GM18499 (cell line): ENCODE results near the gene LRBA.
"Not testable (repeated sequence)": the region's sequence is repeated elsewhere in the genome, so short reads cannot be mapped to it uniquely, and the experiment has no call there.

Experiments
- ATAC-seq: cut with Tn5 transposase; IDR thresholded peaks from one replicate; pipeline ENCODE4 v1.9.1; 2021; ENCODE audit warnings: moderate number of reproducible peaks; ENCODE audit not compliant: insufficient read depth, unreplicated experiment

Gene LRBA

GRCh38 chr4:150581056-150581605, 434.0 kb downstream of the LRBA start:
- ATAC-seq = no peak

GRCh38 chr4:150580306-150580705, 434.8 kb downstream of the LRBA start:
- no peak for ATAC-seq

GRCh38 chr4:150579551-150580234, 435.4 kb downstream of the LRBA start:
- no peak for ATAC-seq

- no peak for ATAC-seq
Observed at GRCh38 chr4:150578745-150579501, 436.2 kb downstream of the LRBA start.

- no peak for ATAC-seq
Observed at GRCh38 chr4:150577796-150578195, 437.3 kb downstream of the LRBA start.

- no peak for ATAC-seq
Observed at GRCh38 chr4:150574678-150575077, 440.4 kb downstream of the LRBA start.

GRCh38 chr4:150573534-150573933, 441.6 kb downstream of the LRBA start:
- no peak for ATAC-seq

- no peak for ATAC-seq
Observed at GRCh38 chr4:150572704-150573504, 442.2 kb downstream of the LRBA start.

GRCh38 chr4:150570862-150571261, 444.2 kb downstream of the LRBA start:
- no peak for ATAC-seq

GRCh38 chr4:150569998-150570535, 445.0 kb downstream of the LRBA start:
- no peak for ATAC-seq

GRCh38 chr4:150569384-150569987, 445.6 kb downstream of the LRBA start:
- no peak for ATAC-seq

- no peak for ATAC-seq
Observed at GRCh38 chr4:150567070-150567469, 448.0 kb downstream of the LRBA start.

GRCh38 chr4:150564967-150565366, 450.1 kb downstream of the LRBA start:
- not testable (repeated sequence) for ATAC-seq

GRCh38 chr4:150562751-150563150, 452.3 kb downstream of the LRBA start:
- ATAC-seq = no peak

GRCh38 chr4:150562250-150562649, 452.8 kb downstream of the LRBA start:
- no peak for ATAC-seq

GRCh38 chr4:150561143-150561737, 453.8 kb downstream of the LRBA start:
- no peak for ATAC-seq

- ATAC-seq = not testable (repeated sequence)
Observed at GRCh38 chr4:150557811-150558210, 457.3 kb downstream of the LRBA start.

GRCh38 chr4:150547154-150547838, 467.8 kb downstream of the LRBA start:
- ATAC-seq = no peak

- no peak for ATAC-seq
Observed at GRCh38 chr4:150546286-150546685, 468.8 kb downstream of the LRBA start.
